ENCODE results near the gene SQSTM1.

The SQSTM1 gene

GRCh38 chr5:179852993-179853547 is 32.4 kb downstream of the SQSTM1 start:
- no peak for DNase-seq (ENCODE audit: low read depth)
- H3K4me3 ChIP-seq (ENCODE audit: low read length): no peak overlapping the region
- TF ChIP-seq CTCF (conservative IDR thresholded peaks at IDR 0.05; ENCODE audit: low read length): no peak

- TF ChIP-seq CTCF (conservative IDR thresholded peaks at IDR 0.05; ENCODE audit: low read length): no peak
- H3K4me3 ChIP-seq (ENCODE audit: low read length): no peak overlapping the region
- DNase-seq (ENCODE audit: low read depth): no peak
Observed at GRCh38 chr5:179854356-179854755, 33.7 kb downstream of the SQSTM1 start.

- no peak for TF ChIP-seq CTCF (conservative IDR thresholded peaks at IDR 0.05; ENCODE audit: low read length)
- H3K4me3 ChIP-seq (ENCODE audit: low read length): peak overlapping the region; percentile 91
- no peak for DNase-seq (ENCODE audit: low read depth)
Observed at GRCh38 chr5:179858241-179858585, 37.5 kb downstream of the SQSTM1 start.

GRCh38 chr5:179858586-179859427 is 38.1 kb downstream of the SQSTM1 start, which contains the start of gene MRNIP:
MRNIP (minus strand) TSS chr5:179858817; CDS start chr5:179858796, 21 bp downstream.
- TF ChIP-seq CTCF (conservative IDR thresholded peaks at IDR 0.05; ENCODE audit: low read length): 0 out of 2 replicates have a peak, but pooled peaks have one; percentile 11
- DNase-seq (ENCODE audit: low read depth): peak; percentile 92
- H3K4me3 ChIP-seq (ENCODE audit: low read length): peak within 1 kb of the TSS; percentile 91

- no peak for TF ChIP-seq CTCF (conservative IDR thresholded peaks at IDR 0.05; ENCODE audit: low read length)
- no peak for DNase-seq (ENCODE audit: low read depth)
- H3K4me3 ChIP-seq (ENCODE audit: low read length): peak overlapping the region; percentile 91; the same call in 1 of the 2 replicates
Observed at GRCh38 chr5:179860301-179860700, 39.6 kb downstream of the SQSTM1 start.

- H3K4me3 ChIP-seq (ENCODE audit: low read length): no peak overlapping the region
- TF ChIP-seq CTCF (conservative IDR thresholded peaks at IDR 0.05; ENCODE audit: low read length): no peak
- no peak for DNase-seq (ENCODE audit: low read depth)
Observed at GRCh38 chr5:179862296-179862695, 41.6 kb downstream of the SQSTM1 start.

GRCh38 chr5:179862891-179863290 is 42.2 kb downstream of the SQSTM1 start:
- DNase-seq (ENCODE audit: low read depth): no peak
- TF ChIP-seq CTCF (conservative IDR thresholded peaks at IDR 0.05; ENCODE audit: low read length): no peak
- no peak overlapping the region for H3K4me3 ChIP-seq (ENCODE audit: low read length)
